Nucleus accumbens (tissue), 56 donors: ENCODE results near the gene GJA10.

ENCODE experiments used
- DNase-seq, 56 donors: peaks; one replicate each; lab custom pipeline; 2025; lab: John Stamatoyannopoulos, UW

The GJA10 gene

DNA sequence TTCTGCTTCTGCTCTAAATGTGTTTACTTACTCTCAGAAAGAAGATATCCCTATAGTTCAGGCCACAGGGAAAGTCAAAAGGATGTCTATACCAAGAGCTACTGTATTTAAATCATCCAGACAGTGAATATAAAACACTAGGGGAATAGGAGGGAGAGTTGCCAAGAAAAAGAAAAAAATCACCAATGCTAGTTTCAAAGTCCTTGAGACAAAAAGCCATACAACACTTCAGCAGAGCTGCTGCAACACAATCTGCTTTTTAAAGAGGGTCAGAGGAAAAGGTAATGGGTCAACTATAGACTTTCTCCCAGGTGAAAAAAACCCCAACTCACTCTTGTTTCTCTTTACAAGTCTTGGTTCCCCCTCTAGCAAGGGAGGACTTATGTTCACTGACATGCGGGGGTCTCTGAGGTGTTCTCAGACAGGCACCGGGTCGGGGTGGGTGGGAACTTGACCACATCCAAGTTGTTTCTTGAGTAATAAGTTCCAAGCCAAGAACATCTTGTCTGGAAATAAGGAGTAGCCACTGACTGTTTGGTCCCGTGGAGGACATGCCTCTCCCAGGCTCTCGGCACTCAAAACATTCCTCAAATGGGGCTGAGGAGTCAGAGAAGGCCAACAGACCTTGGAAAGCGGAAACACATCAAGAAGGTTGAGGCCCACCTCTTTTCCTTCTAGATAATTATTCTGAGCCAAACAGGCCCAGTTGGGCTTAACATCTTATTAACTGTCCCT is 47.7 kb downstream of the GJA10 start:
- no peak for DNase-seq

DNA sequence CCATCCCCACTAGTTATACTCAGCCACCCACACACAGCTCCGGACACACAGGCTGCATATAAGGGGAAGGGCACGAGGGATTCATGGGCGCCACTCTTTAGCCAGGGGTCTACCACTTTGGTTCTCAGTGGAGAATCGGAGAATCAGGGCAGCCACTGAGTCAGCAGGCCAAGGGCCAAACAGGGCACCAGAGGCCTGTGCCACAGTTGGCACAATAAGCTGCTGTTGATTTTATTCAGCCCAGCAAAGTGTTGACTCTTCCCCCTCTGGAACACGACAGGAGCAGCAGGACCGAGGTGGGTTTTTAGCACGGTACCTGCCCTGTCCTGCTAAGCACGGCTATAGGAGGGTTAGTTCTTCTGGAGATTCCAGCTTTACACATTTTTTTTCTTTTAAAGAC is 48.3 kb downstream of the GJA10 start:
- no peak for DNase-seq

DNA sequence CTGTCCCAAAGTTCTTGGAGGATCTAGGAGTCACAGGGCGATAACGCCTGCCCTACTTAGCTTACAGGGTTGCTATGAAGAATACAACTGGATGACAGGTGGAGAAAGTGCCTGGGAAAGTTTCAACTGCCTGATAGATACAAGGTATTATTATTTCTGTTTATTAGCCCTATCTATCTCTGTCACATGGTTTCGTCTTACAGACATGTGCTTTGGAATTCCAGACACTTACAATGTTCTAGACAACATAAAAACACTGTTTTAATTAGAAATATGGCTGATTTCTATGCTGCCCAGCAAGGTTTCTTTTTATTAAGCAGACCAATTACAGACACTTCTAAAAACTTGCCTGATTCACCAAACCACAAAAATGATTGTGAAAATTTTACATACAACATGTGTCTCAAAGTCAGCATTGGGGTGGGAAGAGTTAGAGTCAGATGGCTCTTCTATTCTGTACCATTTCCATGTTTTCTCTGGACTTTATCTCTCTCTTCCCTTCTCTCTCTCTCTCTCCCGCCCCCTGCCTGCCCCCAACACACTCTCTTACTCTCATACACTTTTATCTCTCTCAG is 50.0 kb downstream of the GJA10 start:
- no peak for DNase-seq

DNA sequence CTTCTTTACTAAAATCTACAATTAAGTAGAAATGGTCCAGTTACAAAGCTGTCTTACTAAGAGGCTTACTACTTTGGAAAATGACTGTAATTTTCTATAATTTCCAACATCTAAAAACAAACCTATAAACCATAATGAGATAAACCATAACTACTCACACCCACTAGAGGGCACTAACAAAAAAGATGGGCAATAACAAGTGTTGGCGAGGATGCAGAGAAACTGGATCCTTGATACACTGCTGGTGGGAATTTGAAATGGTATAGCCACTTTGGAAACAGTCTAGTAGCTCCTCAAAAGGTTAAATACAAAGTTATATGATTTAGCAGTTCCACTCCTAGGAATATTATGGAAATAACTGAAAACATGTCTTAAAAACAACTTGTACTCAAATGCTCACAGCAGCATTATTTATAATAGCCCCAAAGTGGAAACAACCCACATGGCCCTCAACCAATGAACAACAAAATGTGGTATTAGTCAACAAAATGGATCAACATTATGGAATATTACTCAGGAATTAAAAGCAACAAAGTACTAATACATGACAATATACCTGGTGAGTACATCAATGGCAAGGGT is 50.6 kb downstream of the GJA10 start:
- DNase-seq, result no peak
